A549 (cell line): ENCODE measurements around the gene SUMO3. TPM values are rescaled to one million over a fixed set of nuclear protein-coding genes. Genes with fewer than 3 reads are reported as not detected.

Experiments
- ATAC-seq, 2 experiments: fragments of 200-7000 bp in 1 of 2; fragments of >200 bp in 1 of 2; cut with Nextera tagmentation in 1 of 2; cut with Tn5 transposase in 1 of 2; 3 replicates each; pipeline versions ENCODE4 v1.8.0 to v1.9.1; 2018 to 2020; ENCODE audit warnings: mild to moderate bottlenecking in 1 of 2, moderate library complexity in 1 of 2
- CTCF ChIA-PET: fragments of 300-600 bp; sonication (Branson Sonifier 250); formaldehyde crosslinking; extraction: SDS; loops from one replicate; lab custom pipeline; 2021; ENCODE audit warnings: antibody characterized with exemption, inconsistent platforms; lab: Yijun Ruan, JAX
- POLR2A ChIA-PET: fragments of 350-600 bp; formaldehyde crosslinking; extraction: SDS; loops from one replicate; lab custom pipeline; 2021; ENCODE audit warnings: antibody characterized with exemption, inconsistent platforms; lab: Yijun Ruan, JAX
- DNase-seq, 2 experiments: peaks; one replicate each; pipeline versions ENCODE4 v3.0.0 to v3.0.0-alpha.2; 2011 to 2016; ENCODE audit warnings: low read depth in 1 of 2, low spot score in 1 of 2
- FAIRE-seq: peaks from 2 replicates; lab custom pipeline; 2011; peaks lifted over from hg19 to GRCh38; lab: Jason Lieb, UNC
- H3K27ac ChIP-seq, 2 experiments: fragments of >200 bp; sonication (Bioruptor Twin); formaldehyde crosslinking; 3 replicates each; pipeline ENCODE4 v1.5.1; 2016 to 2017
- H3K4me1 ChIP-seq: fragments of >200 bp; sonication (Bioruptor Twin); formaldehyde crosslinking; 3 replicates; pipeline ENCODE4 v1.6.1; 2016
- H3K4me2 ChIP-seq: fragments of >200 bp; sonication (Bioruptor Twin); formaldehyde crosslinking; 3 replicates; pipeline ENCODE4 v1.6.1; 2016
- H3K4me3 ChIP-seq: fragments of >200 bp; sonication (Bioruptor Twin); formaldehyde crosslinking; 3 replicates; pipeline ENCODE4 v1.5.1; 2016
- H3K9me3 ChIP-seq: fragments of >200 bp; sonication (Bioruptor Twin); formaldehyde crosslinking; 3 replicates; pipeline ENCODE4 v1.6.1; 2016
- BHLHE40 ChIP-seq: IDR thresholded peaks from 2 replicates; pipeline ENCODE4 v1.6.1; 2012; ENCODE audit warnings: low read depth, low read length, inconsistent platforms
- CHD2 ChIP-seq: fragments of 150-350 bp; IDR thresholded peaks from 2 replicates; pipeline ENCODE4 v1.6.1; 2014; ENCODE audit warnings: low read length; ENCODE audit not compliant: partially characterized antibody
- CHD4 ChIP-seq: fragments of 200-600 bp; sonication (generic); IDR thresholded peaks from 2 replicates; pipeline ENCODE4 v1.6.1; 2016; ENCODE audit warnings: antibody characterized with exemption, mild to moderate bottlenecking, borderline replicate concordance
- CTCF ChIP-seq: fragments of >200 bp; sonication (Bioruptor Twin); formaldehyde crosslinking; IDR thresholded peaks from 3 replicates; pipeline ENCODE4 v1.5.1; 2016
- EHMT2 ChIP-seq: fragments of 200-600 bp; sonication (generic); IDR thresholded peaks from 2 replicates; pipeline ENCODE4 v1.6.1; 2016; ENCODE audit warnings: antibody characterized with exemption, low read depth, mild to moderate bottlenecking, moderate library complexity
- EP300 ChIP-seq, 2 experiments: fragments of >200 bp; sonication (Bioruptor Twin); formaldehyde crosslinking; IDR thresholded peaks; 2 replicates in 1 of 2; 3 replicates in 1 of 2; pipeline ENCODE4 v1.6.1; 2016 to 2017
- FOSB ChIP-seq: fragments of 250-450 bp; sonication (Bioruptor Pico); IDR thresholded peaks from 2 replicates; pipeline ENCODE4 v1.5.0; 2020; ENCODE audit warnings: mild to moderate bottlenecking, moderate library complexity
- GATA3 ChIP-seq: IDR thresholded peaks from 2 replicates; pipeline ENCODE4 v1.6.1; 2012; ENCODE audit warnings: borderline replicate concordance
- HDAC2 ChIP-seq: fragments of 200-600 bp; sonication (generic); IDR thresholded peaks from 2 replicates; pipeline ENCODE4 v1.6.1; 2016
- HES2 ChIP-seq: fragments of >200 bp; sonication (Bioruptor Twin); formaldehyde crosslinking; IDR thresholded peaks from 2 replicates; pipeline ENCODE4 v1.6.1; 2016
- HOXB5 ChIP-seq: fragments of 250-450 bp; sonication (Bioruptor Pico); IDR thresholded peaks from 2 replicates; pipeline ENCODE4 v1.5.0; 2020; ENCODE audit warnings: mild to moderate bottlenecking, moderate library complexity
- MAFK ChIP-seq: fragments of 450-650 bp; IDR thresholded peaks from 2 replicates; pipeline ENCODE4 v1.6.1; 2014; ENCODE audit not compliant: partially characterized antibody
- MAZ ChIP-seq: fragments of 150-350 bp; IDR thresholded peaks from 2 replicates; pipeline ENCODE4 v1.6.1; 2014; ENCODE audit warnings: antibody characterized with exemption, low read depth, low read length, borderline replicate concordance
- MYC ChIP-seq: IDR thresholded peaks from 2 replicates; pipeline ENCODE4 v1.6.1; 2012; ENCODE audit warnings: mild to moderate bottlenecking, inconsistent platforms, low read length, improper control_type of control experiment, borderline replicate concordance
- NFE2L2 ChIP-seq: fragments of 150-350 bp; conservative IDR thresholded peaks from 2 replicates; pipeline ENCODE4 v1.6.1; 2014; ENCODE audit warnings: low read length
- PBX3 ChIP-seq: IDR thresholded peaks from 2 replicates; pipeline ENCODE4 v1.6.1; 2012
- POLR2A ChIP-seq: IDR thresholded peaks from 2 replicates; pipeline ENCODE4 v1.6.1; 2012; ENCODE audit warnings: mild to moderate bottlenecking, low read length
- POLR2AphosphoS2 ChIP-seq: conservative IDR thresholded peaks from 2 replicates; pipeline ENCODE4 v1.6.1; 2012; ENCODE audit warnings: low read length, improper control_type of control experiment, inconsistent platforms
- RAD21 ChIP-seq, 2 experiments: fragments of >200 bp in 1 of 2; sonication (Bioruptor Twin) in 1 of 2; formaldehyde crosslinking in 1 of 2; IDR thresholded peaks in 1 of 2; conservative IDR thresholded peaks in 1 of 2; 2 replicates in 1 of 2; 3 replicates in 1 of 2; pipeline ENCODE4 v1.6.1; 2012 to 2018; ENCODE audit warnings: inconsistent platforms in 1 of 2
- RCOR1 ChIP-seq: fragments of 150-350 bp; IDR thresholded peaks from 2 replicates; pipeline ENCODE4 v1.6.1; 2014; ENCODE audit warnings: antibody characterized with exemption, low read length, low read depth
- REST ChIP-seq: fragments of 200-600 bp; sonication (generic); IDR thresholded peaks from 2 replicates; pipeline ENCODE4 v1.6.1; 2016; ENCODE audit warnings: antibody characterized with exemption, mild to moderate bottlenecking, moderate library complexity
- RNF2 ChIP-seq: fragments of 200-600 bp; sonication (generic); IDR thresholded peaks from 2 replicates; pipeline ENCODE4 v1.6.1; 2016; ENCODE audit warnings: low read depth, mild to moderate bottlenecking, antibody characterized with exemption, moderate library complexity, borderline replicate concordance
- ZFP36 ChIP-seq: fragments of 450-650 bp; IDR thresholded peaks from 2 replicates; pipeline ENCODE4 v1.6.1; 2014; ENCODE audit warnings: borderline replicate concordance; ENCODE audit not compliant: partially characterized antibody
- WGBS: methylation state at CpG from one replicate; pipeline ENCODE4 v1.1.6; 2017; ENCODE audit errors: missing lambda C conversion rate; 5-methylcytosine and 5-hydroxymethylcytosine counted together
- polyA plus RNA-seq, 4 experiments: library from polyadenylated mRNA; depleted of rRNA in 3 of 4; stranded (reverse); fragments of >200 nt; fragmentation: RNase III in 1 of 4; extraction: RNeasy Plus Mini Kit Qiagen cat#74134 plus additional on column Dnase treatment in 1 of 4; gene quantifications; 2 replicates in 3 of 4; 3 replicates in 1 of 4; pipeline ENCODE4 v1.2.3, GENCODE V29; 2011 to 2017
- TF ChIP-seq, protein P1 (sequence below): fragments of >200 bp; sonication (Bioruptor Twin); formaldehyde crosslinking; IDR thresholded peaks from 3 replicates; pipeline ENCODE4 v1.6.1; 2016
- TF ChIP-seq, protein P2 (sequence below): fragments of 250-450 bp; sonication (Bioruptor Pico); IDR thresholded peaks from 2 replicates; pipeline ENCODE4 v1.5.0; 2020; ENCODE audit warnings: low read depth, mild to moderate bottlenecking, moderate library complexity
- TF ChIP-seq, protein P3 (sequence below): IDR thresholded peaks from 2 replicates; pipeline ENCODE4 v1.6.1; 2012; ENCODE audit warnings: low read depth, borderline replicate concordance

The SUMO3 gene
- polyA plus RNA-seq, 2 of the 4 experiments (the other 2 are of a cell fraction): 78.4 to 110 TPM

- CTCF ChIA-PET: interaction anchor here (1.2 to 1.4 kb wide), 2 partner anchors 11 to 56 kb away, joined by 3 read pairs; no protein-coding TSS in a partner anchor
- no peak for ATAC-seq
- Histone ChIP-seq H3K27ac (no peak overlapping the region), H3K4me3 (no peak overlapping the region), H3K4me1 (no peaks in the 10 kb centered on the region), H3K4me2 (no peak overlapping the region), H3K9me3 (no peaks in the 10 kb centered on the region)
- no peak for DNase-seq
- FAIRE-seq: no peak
- TF ChIP-seq HES2 (no peak), EP300 (IDR thresholded peaks at IDR 0.05) (no peak), EHMT2 (no peak), CHD2 (no peak), FOSB (CRISPR knock-in tag) (no peak), POLR2A (no peak), PBX3 (no peak), HDAC2 (no peak), REST (no peak), RCOR1 (no peak), MAFK (no peak)
- TF ChIP-seq, protein P1, sequence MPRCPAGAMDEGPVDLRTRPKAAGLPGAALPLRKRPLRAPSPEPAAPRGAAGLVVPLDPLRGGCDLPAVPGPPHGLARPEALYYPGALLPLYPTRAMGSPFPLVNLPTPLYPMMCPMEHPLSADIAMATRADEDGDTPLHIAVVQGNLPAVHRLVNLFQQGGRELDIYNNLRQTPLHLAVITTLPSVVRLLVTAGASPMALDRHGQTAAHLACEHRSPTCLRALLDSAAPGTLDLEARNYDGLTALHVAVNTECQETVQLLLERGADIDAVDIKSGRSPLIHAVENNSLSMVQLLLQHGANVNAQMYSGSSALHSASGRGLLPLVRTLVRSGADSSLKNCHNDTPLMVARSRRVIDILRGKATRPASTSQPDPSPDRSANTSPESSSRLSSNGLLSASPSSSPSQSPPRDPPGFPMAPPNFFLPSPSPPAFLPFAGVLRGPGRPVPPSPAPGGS: no peak
- TF ChIP-seq, protein P2, sequence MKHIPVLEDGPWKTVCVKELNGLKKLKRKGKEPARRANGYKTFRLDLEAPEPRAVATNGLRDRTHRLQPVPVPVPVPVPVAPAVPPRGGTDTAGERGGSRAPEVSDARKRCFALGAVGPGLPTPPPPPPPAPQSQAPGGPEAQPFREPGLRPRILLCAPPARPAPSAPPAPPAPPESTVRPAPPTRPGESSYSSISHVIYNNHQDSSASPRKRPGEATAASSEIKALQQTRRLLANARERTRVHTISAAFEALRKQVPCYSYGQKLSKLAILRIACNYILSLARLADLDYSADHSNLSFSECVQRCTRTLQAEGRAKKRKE (CRISPR knock-in tag): no peak
- POLR2A ChIA-PET: no interaction called here
- 91% methylated on average over 15 of the region's 16 CpGs for WGBS
Measured at GRCh38 chr21:44857127-44857892, 39.4 kb upstream of the SUMO3 start.

DNA sequence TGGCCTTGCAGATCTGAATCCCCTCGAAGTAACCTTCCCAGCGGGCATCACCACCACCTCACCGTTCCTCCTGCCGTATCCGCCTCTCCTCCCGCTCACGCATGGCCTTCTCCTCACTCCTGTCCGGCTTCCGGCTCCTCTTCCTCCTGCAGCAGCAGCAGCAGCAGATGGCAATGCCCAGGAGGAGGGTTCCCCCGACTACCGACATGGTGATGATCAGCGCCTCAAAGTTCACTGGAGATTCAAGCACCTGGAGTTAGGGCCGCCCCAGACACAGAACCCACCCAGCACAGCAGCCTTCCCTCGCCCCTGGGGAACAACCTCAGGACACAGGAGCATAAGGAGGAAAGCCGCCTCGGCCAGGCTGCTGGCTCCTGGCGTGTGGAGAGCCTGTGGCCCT is 38.3 kb upstream of the SUMO3 start:
- CTCF ChIA-PET: no interaction called here
- TF ChIP-seq ZFP36: no peak
- no peak for TF ChIP-seq CHD4
- TF ChIP-seq NFE2L2: no peak
- TF ChIP-seq, protein P3, sequence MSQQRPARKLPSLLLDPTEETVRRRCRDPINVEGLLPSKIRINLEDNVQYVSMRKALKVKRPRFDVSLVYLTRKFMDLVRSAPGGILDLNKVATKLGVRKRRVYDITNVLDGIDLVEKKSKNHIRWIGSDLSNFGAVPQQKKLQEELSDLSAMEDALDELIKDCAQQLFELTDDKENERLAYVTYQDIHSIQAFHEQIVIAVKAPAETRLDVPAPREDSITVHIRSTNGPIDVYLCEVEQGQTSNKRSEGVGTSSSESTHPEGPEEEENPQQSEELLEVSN: no peak
- TF ChIP-seq CTCF: no peak
- no peak for TF ChIP-seq POLR2AphosphoS2
- no peak for TF ChIP-seq BHLHE40
- no peak for TF ChIP-seq HOXB5 (CRISPR knock-in tag)
- no peak for TF ChIP-seq MAZ
- no peak for TF ChIP-seq RNF2
- TF ChIP-seq MYC: no peak
- no peak for TF ChIP-seq GATA3
- no peak for TF ChIP-seq RAD21 (conservative IDR thresholded peaks at IDR 0.05 in 1 of 2, IDR thresholded peaks at IDR 0.05 in 1 of 2)
- TF ChIP-seq FOSB (CRISPR knock-in tag): no peak

More for the DNA sequence above, 38.3 kb upstream of the SUMO3 start:
- ATAC-seq: no peak
- H3K4me1 ChIP-seq: no peaks in the 10 kb centered on the region
- H3K4me2 ChIP-seq: no peak overlapping the region
- no peak for DNase-seq
- FAIRE-seq: no peak
- WGBS: 96% methylated on average over 17 of the region's 17 CpGs
- POLR2A ChIA-PET: no interaction called here
- no peak overlapping the region for H3K27ac ChIP-seq
- no peak overlapping the region for H3K4me3 ChIP-seq
- H3K9me3 ChIP-seq: no peaks in the 10 kb centered on the region
